ENCODE results near the gene TPO. TPM values are rescaled to one million over a fixed set of nuclear protein-coding genes. Genes with fewer than 3 reads are reported as not detected.
"Not testable (repeated sequence)": the region's sequence is repeated elsewhere in the genome, so short reads cannot be mapped to it uniquely, and the experiment has no call there.

TPO gene
- total RNA-seq, 4 donors from 2014 or later, result 6.7 to 14.5 (median 11.3) TPM

DNA sequence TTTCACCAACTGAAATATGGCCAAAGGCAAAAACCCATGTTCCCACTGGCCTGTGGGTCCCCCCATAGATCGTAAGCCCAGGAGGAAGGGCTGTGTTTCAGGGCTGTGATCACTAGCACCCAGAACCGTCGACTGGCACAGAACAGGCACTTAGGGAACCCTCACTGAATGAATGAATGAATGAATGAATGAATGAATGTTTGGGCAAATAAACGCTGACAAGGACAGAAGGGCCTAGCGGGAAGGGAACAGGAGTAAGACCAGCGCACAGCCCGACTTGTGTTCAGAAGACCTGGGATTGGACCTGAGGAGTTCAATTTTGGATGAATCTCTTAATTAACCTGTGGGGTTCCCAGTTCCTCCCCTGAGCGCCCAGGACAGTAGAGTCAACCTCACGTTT is 76.2 kb downstream of the TPO start:
- TF ChIP-seq, protein P1, sequence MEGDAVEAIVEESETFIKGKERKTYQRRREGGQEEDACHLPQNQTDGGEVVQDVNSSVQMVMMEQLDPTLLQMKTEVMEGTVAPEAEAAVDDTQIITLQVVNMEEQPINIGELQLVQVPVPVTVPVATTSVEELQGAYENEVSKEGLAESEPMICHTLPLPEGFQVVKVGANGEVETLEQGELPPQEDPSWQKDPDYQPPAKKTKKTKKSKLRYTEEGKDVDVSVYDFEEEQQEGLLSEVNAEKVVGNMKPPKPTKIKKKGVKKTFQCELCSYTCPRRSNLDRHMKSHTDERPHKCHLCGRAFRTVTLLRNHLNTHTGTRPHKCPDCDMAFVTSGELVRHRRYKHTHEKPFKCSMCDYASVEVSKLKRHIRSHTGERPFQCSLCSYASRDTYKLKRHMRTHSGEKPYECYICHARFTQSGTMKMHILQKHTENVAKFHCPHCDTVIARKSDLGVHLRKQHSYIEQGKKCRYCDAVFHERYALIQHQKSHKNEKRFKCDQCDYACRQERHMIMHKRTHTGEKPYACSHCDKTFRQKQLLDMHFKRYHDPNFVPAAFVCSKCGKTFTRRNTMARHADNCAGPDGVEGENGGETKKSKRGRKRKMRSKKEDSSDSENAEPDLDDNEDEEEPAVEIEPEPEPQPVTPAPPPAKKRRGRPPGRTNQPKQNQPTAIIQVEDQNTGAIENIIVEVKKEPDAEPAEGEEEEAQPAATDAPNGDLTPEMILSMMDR (IDR thresholded peaks at IDR 0.05), result no peak
- no peak for TF ChIP-seq EP300 (IDR thresholded peaks at IDR 0.05)
- no peak for TF ChIP-seq POLR2AphosphoS5 (IDR thresholded peaks at IDR 0.05)
- no peak for TF ChIP-seq POLR2A (IDR thresholded peaks at IDR 0.05)
- H3K27ac ChIP-seq, result no peak overlapping the region
- 90 to 94% methylated on average over 6 to 9 of the region's 9 CpGs for WGBS, 2 donors (ENCODE audit: low coverage in 1 of 2)
- ATAC-seq, result no peak
- H3K9me3 ChIP-seq, result no peaks in the 10 kb centered on the region
- no peaks in the 10 kb centered on the region for H3K36me3 ChIP-seq
- peaks cover 13% of the 10 kb centered on the region for H3K27me3 ChIP-seq
- no peak overlapping the region for H3K4me3 ChIP-seq
- H3K4me1 ChIP-seq, result no peaks in the 10 kb centered on the region

DNA sequence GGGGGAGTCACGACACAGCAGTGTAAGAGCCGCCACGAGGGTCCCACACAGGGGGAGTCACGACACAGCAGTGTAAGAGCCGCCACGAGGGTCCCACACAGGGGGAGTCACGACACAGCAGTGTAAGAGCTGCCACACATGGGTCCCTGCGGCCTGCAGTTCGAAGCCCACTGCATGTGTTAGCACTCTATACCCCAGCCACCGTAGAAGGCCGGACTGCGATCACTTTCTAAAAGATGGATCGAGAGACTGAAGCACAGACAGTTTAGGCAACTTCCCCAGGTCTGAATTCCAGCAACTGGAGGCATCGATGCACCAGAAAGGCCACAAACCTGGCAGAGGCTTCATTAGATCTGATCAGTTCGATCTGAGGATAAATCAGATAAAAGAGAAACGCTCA is 77.1 kb downstream of the TPO start:
- H3K4me1 ChIP-seq, H3K36me3 ChIP-seq, H3K27ac ChIP-seq, H3K4me3 ChIP-seq, H3K9me3 ChIP-seq, ATAC-seq: not testable (repeated sequence)
- peaks cover 13% of the 10 kb centered on the region for H3K27me3 ChIP-seq
- WGBS, 2 donors (ENCODE audit: low coverage in 1 of 2), result 90 to 100% methylated on average over 3 of the region's 16 CpGs

DNA sequence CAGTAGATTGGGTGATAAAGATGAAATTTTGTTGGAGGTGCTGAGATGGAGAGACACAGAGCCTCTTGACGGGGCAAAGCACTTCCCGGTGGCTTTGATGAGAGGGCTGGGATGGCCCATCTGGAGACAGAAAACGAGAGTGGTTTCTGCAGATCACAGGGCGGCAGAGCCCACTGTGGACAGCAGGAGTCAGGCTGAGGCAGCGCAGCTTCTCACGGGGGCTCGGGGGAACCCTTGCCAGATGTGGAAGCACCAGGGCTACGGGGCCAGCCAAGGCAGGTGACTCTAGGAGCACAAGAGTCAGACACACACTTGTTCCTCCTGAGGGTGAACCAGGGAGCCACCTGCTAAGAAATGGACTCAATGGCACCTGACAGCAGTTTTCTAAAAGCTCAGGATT is 78.5 kb downstream of the TPO start:
- WGBS, 2 donors (ENCODE audit: low coverage in 1 of 2), result 62 to 75% methylated on average over 7 to 8 of the region's 8 CpGs

DNA sequence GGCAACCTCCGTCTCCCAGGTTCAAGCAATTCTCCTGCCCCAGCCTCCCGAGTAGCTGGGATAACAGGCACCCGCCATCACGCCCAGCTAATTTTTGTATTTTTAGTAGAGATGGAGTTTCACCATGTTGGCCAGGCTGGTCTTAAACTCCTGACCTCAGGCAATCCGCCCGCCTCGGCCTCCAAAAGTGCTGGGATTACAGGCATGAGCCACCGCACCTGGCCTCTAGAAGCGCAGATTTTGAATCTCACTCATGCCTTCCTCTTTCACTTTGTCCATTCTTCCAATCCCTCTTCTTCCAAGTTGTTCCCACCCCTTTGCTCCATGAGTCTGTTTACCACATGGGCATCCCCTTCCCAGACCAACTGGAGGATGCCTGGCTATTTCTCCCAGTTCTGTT is 79.0 kb downstream of the TPO start:
- H3K4me3 ChIP-seq, H3K4me1 ChIP-seq, H3K9me3 ChIP-seq, H3K36me3 ChIP-seq, ATAC-seq: not testable (repeated sequence)
- Histone ChIP-seq H3K27ac (peak overlapping the region in 2 of 4 donors; percentile 9 to 62), H3K27me3 (peaks cover 13% of the 10 kb centered on the region)
- WGBS, 2 donors (ENCODE audit: low coverage in 1 of 2), result 95 to 100% methylated on average over 4 to 5 of the region's 9 CpGs

More for the DNA sequence above, 78.5 kb downstream of the TPO start:
- Histone ChIP-seq H3K36me3 (no peaks in the 10 kb centered on the region), H3K27ac (no peak overlapping the region), H3K4me3 (no peak overlapping the region), H3K27me3 (peaks cover 13% of the 10 kb centered on the region), H3K4me1 (no peaks in the 10 kb centered on the region), H3K9me3 (no peaks in the 10 kb centered on the region)
- no peak for ATAC-seq
- no peak for TF ChIP-seq EP300 (IDR thresholded peaks at IDR 0.05)
- no peak for TF ChIP-seq POLR2A (IDR thresholded peaks at IDR 0.05)
- no peak for TF ChIP-seq POLR2AphosphoS5 (IDR thresholded peaks at IDR 0.05)
- TF ChIP-seq, protein P1 (IDR thresholded peaks at IDR 0.05), result no peak

GRCh38 chr2:1492711-1493430 is 79.6 kb downstream of the TPO start:
- 68 to 87% methylated on average over 4 to 13 of the region's 15 CpGs for WGBS, 2 donors (ENCODE audit: low coverage in 1 of 2)
- Histone ChIP-seq H3K27ac (peak overlapping the region in 1 of 4 donors; percentile 62), H3K27me3 (peaks cover 13% of the 10 kb centered on the region), H3K9me3 (no peaks in the 10 kb centered on the region), H3K4me1 (no peaks in the 10 kb centered on the region), H3K36me3 (no peaks in the 10 kb centered on the region), H3K4me3 (no peak overlapping the region)
- TF ChIP-seq EP300 (IDR thresholded peaks at IDR 0.05) (no peak), POLR2A (IDR thresholded peaks at IDR 0.05) (no peak), POLR2AphosphoS5 (IDR thresholded peaks at IDR 0.05) (no peak)
- TF ChIP-seq, protein P1 (IDR thresholded peaks at IDR 0.05), result no peak
- ATAC-seq, result peak; percentile 34

DNA sequence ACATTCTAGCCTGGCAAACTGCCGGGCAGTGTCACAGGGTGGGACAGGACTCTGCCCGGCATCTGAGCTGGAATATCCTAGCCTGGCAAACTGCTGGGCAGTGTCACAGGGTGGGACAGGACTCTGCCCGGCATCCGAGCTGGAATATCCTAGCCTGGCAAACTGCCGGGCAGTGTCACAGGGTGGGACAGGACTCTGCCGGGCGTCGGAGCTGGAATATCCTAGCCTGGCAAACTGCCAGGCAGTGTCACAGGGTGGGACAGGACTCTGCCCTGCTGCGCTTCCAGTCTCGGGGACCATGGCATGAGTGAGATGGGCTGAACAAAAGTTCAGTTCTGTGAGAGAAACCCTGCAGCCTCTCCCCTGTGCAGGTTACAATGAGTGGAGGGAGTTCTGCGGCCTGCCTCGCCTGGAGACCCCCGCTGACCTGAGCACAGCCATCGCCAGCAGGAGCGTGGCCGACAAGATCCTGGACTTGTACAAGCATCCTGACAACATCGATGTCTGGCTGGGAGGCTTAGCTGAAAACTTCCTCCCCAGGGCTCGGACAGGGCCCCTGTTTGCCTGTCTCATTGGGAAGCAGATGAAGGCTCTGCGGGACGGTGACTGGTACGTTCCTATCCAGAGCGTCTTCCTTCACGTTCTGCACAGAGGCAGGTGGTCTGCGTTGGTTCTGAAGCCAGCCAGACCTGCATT is 80.3 kb downstream of the TPO start:
- peak; percentile 24 for ATAC-seq
- Histone ChIP-seq H3K36me3 (no peaks in the 10 kb centered on the region), H3K27ac (peak overlapping the region in 2 of 4 donors; percentile 10 to 62), H3K9me3 (no peaks in the 10 kb centered on the region), H3K4me3 (no peak overlapping the region), H3K27me3 (peaks cover 8% of the 10 kb centered on the region), H3K4me1 (no peaks in the 10 kb centered on the region)
- TF ChIP-seq EP300 (IDR thresholded peaks at IDR 0.05), result no peak
- no peak for TF ChIP-seq POLR2AphosphoS5 (IDR thresholded peaks at IDR 0.05)
- TF ChIP-seq POLR2A (IDR thresholded peaks at IDR 0.05), result no peak
- TF ChIP-seq, protein P1 (IDR thresholded peaks at IDR 0.05), result no peak
- WGBS, 2 donors (ENCODE audit: low coverage in 1 of 2), result 39 to 68% methylated on average over 3 to 5 of the region's 24 CpGs
